Skin epidermis (tissue), 12 donors: Measurements from ENCODE around the gene MACROD2.

Experiments
- H3K27ac ChIP-seq, 21 experiments: fragments of 200-600 bp; sonication (generic) in 11 of 21; one replicate each; pipeline ENCODE4 v1.5.0; 2020; ENCODE audit warnings: mild to moderate bottlenecking in 3 of 21, inconsistent platforms in 2 of 21, moderate library complexity in 2 of 21
- H3K4me3 ChIP-seq, 7 experiments: fragments of 200-600 bp; sonication (generic) in 2 of 7; one replicate each; pipeline ENCODE4 v1.5.0; 2020; ENCODE audit warnings: inconsistent platforms in 2 of 7, mild to moderate bottlenecking in 2 of 7, moderate library complexity in 1 of 7

MACROD2 gene

DNA sequence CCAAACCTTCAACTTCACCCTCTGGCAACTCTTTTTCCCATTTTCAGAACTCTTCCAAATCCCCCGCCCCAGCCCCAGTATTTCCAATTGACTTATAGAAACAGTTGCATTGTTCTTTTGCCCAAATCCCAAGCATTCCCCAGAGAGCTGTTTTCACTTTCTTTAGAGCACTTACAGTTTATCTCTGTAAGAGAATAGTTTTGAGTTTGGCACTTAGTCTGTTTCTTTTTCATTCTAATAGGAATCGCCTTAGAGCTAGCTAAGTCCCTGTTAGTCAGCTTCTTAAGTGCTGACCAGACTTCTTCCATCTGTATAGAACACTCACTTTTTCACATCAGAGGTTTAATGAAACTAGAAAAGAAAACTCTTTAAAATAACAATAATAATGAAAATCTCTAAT lies 716.3 kb downstream of the MACROD2 start:
- Histone ChIP-seq H3K4me3 (no peak overlapping the region), H3K27ac (no peak overlapping the region)

DNA sequence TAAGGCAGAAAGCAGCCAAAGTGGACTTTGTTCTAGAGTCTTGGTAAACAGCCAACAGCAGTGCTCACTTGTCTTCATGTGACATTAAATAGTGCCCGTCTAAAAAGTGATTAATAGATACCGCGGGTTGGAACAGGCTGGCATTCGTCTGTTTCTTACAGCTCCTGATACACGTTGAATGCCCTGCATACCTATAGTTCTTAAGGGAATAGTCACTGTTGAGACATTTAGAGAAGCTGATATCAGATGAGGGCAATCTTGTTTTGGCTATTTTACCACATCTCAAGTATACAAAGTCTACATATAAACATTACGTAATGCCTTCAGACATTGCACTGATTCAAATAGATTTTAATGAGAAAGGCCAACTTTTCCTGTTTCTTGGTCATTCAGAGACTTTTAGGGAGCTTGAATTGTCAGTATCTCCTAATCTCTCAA lies 717.0 kb downstream of the MACROD2 start:
- Histone ChIP-seq H3K27ac (no peak overlapping the region), H3K4me3 (no peak overlapping the region)

DNA sequence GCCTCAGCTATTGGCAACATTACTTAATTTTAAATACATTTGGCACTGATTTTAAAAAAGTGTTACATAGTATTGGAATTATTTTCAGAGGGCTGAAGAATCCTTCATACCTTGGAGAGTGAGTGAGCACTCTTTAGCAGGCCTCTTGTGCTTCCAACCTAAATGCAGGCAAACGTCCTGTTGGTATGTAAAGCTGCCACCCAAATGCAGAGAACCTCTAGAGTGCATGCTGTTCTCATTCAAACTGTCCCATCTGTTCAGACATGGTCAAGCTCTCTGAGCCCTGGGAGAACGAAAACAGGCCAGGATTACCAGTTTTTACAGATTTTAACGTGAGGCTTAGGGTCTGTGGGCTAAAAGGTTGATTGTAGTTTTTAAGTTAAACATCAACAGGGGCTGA lies 720.1 kb downstream of the MACROD2 start:
- Histone ChIP-seq H3K4me3 (no peak overlapping the region), H3K27ac (no peak overlapping the region)

DNA sequence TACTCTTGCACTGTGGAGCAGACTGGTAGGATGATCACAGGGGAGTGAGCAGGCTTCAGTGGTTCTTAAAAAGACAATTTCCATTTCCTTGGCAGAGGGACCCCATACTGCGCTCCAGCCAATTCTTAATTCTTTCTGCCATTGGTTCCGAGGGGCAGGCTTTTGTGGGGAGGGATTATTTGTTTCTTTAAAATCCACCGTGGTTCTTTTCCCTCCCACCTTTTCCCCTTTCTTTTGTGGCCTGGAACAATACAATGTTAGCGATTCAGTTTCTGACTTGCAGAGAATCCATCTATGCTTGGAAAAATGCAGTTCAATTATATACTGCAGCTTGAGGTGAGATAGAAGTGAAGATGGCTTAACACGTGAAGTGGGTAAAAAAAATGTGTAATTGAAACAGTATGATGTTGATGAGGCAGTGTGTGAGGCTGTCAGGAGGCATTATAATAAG lies 721.1 kb downstream of the MACROD2 start:
- no peak overlapping the region for H3K4me3 ChIP-seq
- no peak overlapping the region for H3K27ac ChIP-seq

DNA sequence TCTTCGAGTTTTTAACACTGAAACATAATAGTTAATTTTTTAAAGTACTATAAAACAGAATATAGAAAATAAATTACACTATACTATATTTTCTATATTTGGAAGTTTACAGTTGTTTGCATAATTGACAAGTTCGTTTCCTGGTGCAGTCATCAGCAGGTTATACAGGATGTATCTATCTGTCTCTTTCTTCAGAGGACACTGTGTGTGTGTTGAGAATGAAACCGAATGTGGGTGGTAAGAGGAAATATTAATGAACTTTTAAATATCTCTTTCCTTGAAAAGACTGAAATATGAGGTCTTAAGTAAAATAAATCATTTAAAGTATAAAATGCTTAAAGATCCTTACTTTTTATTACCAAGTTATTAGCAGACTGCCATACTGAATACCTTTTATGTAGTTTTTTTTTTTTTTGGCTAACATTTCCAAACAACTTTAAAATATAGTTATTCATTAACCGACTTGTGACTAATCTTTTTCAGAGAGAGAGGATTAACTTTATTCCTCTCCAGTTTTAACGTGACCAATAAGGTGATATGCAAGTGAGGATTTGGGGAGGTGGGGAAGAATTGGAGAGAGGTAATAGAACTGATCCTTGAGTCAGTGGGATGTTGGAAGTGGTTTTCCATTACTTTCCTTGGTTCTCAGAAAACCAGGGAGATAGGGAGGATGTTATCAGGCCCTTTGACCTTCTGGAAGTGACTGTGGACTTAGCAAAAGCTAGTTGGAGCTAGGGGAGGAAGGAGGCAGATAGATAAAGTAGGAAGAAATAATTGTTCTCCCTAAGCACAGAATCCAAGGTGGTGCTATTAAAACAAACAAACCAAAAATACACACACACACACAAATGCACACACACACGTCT lies 722.1 kb downstream of the MACROD2 start:
- no peak overlapping the region for H3K4me3 ChIP-seq
- H3K27ac ChIP-seq, result no peak overlapping the region

DNA sequence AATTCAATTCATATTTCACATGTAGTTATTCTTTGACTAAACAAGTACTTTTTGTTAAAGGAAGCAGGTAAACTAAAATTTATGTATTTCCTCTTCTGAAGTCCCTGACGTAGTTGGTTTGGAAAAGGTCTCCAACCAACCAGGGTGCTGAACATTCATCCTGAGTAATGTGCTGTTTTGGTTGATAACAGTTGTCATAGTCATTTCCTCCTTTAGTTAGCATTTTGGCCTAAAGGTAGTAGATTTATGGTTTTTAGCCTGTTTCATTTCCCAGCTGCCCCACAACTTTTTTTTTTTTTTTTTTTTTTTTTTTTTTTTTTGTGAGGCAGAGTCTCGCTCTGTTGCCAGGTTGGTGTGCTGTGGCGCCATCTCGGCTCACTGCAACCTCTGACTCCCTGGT lies 724.9 kb downstream of the MACROD2 start:
- H3K4me3 ChIP-seq, result no peak overlapping the region
- H3K27ac ChIP-seq, result no peak overlapping the region

DNA sequence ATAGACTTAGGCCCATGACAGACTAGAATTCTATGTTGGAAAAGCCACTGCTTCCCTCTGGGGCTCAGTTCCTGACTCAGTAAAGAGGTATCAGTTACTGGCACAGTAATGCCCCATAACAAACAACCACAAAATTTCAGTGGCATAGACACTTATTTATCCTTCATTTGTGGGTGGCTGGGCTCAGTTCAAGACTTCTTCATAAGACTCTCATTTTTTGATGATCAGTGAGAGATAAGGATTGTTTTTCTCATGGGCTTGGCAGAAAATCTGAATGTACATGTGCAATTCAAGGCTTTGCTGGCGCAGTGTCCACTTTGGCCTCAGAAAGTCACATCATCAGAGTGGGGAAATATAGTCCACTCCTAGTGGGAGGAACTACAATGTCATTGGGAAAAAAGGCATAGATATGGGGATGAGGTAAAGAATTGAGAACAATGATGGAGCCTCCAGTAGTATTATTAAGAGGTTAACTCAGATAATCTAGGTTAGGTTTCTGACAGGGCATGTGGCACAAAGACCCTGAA lies 726.7 kb downstream of the MACROD2 start:
- H3K27ac ChIP-seq, result no peak overlapping the region

DNA sequence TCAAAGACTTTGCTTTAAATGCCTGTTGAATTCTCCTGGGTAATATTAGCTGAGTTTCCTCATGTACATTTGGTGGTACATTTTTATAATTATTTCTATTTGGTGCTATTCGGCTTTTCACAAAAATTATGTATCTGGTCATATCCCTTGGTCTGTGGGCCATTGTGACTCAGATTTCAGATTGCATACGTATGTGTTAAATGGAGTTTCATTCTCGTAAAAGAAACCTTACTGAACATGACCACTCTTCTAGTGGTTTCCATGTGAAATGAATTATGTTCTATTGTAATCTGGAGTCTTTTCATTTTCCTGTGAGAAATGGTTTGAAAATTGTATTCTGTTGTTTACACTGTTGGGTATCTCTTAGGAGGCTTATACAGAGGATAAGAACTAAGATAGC lies 728.3 kb downstream of the MACROD2 start:
- H3K27ac ChIP-seq, result no peak overlapping the region
- no peak overlapping the region for H3K4me3 ChIP-seq

More for the DNA sequence above, 726.7 kb downstream of the MACROD2 start:
- no peak overlapping the region for H3K4me3 ChIP-seq

DNA sequence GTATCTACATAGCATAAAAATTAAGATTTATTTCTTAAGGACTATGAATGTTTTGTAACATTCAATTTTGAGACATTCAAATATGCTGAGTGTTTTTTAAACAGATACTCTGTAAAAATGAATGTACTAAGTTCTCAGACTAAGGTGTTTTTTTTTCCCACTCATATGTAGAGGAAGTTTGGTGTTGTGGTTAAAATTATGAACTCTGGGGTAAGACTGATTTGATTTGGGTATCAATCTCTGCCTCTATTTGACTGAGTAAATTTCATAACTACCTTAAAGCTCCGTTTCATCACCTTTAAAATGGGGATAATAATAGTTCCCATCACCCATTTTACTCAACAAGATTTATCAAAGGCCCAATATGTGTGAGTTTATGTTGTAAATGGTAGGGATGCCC lies 728.7 kb downstream of the MACROD2 start:
- H3K4me3 ChIP-seq, result no peak overlapping the region
- H3K27ac ChIP-seq, result no peak overlapping the region

DNA sequence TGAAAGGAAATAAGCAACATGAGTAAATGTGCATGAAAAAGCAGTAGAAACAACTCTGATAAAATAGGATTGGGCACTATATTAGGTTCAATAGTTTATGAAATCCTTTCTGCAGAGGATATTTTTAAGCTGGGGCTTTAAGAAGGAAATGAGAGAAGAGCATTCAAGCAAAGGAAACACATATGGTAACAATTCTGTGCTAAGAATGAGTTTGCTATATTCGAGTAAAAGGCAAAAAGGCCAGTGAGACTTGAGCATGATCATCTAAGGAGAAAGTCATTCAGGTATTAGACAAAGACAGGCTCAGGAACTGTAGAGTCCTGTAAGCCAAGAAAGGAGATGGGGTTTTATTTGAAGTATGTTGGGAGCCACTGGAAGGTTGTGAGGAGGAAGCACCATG lies 729.2 kb downstream of the MACROD2 start:
- no peak overlapping the region for H3K4me3 ChIP-seq
- H3K27ac ChIP-seq, result no peak overlapping the region

DNA sequence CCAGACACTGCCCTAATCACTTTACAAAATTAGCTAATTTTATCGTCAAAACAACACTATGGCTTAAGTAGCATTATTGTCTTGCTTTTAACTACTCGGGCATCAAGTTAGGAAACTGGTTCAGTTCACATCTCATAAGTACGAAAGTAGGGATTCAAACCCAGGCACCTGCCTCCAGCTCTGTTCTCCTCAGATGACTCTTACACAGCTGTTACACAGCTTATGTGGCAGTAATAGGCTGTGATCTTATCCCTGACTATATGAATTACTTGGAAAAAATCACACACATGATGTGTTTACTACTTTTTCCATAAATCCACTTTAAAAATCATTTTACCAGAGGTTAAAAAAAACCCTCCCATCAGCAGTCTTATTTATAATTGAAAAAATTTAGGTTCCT lies 731.3 kb downstream of the MACROD2 start:
- H3K27ac ChIP-seq, result no peak overlapping the region
- no peak overlapping the region for H3K4me3 ChIP-seq

DNA sequence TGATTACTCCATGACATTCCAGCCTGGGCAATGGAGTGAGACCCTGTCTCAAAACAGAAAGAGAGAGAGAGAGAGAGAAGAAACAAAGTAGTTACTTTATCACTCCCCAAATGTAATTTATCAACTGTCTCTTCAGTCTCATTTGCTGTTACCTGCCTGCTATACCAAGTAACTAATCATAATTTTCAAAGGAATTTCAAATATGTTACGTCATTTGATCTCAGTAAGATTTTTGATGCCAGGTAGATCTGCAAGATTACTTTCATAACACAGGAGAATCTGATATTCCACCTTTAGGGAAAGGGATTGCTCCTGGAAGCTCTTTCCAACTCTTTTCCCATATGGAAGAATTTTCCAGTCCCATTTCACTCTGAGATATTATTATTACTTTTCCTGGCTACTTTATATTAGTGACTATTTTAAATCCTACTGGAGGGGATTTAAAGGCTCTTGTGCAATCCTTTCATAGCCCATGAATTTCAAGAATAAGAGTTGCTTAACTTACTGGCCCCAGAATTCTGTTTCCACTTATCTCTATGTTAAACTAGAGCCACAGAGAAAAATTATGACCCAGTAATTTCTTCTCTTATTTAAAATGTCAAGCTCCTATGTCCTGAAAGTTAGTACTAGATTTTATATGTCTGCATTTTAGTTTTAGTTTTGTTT lies 732.3 kb downstream of the MACROD2 start:
- H3K4me3 ChIP-seq, result no peak overlapping the region
- H3K27ac ChIP-seq, result no peak overlapping the region

DNA sequence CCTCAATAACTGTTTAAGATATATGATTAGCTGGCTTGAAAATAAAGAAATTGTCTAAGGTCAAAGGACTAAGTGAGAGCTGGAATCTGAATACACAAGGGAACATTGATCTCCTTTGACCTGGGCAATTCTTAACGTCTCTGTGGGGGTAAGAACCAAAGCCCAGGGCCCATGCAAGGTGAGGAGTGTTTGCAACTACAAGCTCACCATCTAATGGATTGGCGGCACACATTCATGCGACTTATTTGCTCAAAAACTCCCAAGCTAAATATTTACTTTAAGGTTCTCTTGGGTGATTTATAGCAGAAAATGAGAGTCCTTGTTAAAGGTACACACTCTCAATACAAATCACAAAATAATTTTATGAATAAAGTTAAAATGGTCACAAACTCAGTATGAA lies 734.1 kb downstream of the MACROD2 start:
- Histone ChIP-seq H3K4me3 (no peak overlapping the region), H3K27ac (no peak overlapping the region)

DNA sequence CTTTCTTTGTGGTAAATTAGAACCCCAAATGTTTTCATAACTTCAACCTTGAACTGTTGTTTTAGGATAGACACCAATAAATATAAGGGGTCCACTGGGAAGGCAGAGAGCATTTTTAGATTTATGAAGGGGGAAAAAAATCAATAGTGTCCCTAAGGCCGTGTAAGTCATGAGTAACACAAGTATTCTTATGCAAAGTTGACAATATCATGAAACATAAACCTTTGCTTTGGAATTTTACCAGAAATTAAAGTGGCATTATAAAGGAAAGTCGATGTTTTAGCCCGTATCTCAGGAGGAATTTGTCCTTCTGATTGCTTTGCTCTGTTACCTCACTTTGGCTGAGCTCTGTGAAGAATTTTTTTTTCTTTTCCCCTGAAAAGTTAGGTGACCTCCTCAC lies 737.0 kb downstream of the MACROD2 start:
- Histone ChIP-seq H3K4me3 (no peak overlapping the region), H3K27ac (no peak overlapping the region)

DNA sequence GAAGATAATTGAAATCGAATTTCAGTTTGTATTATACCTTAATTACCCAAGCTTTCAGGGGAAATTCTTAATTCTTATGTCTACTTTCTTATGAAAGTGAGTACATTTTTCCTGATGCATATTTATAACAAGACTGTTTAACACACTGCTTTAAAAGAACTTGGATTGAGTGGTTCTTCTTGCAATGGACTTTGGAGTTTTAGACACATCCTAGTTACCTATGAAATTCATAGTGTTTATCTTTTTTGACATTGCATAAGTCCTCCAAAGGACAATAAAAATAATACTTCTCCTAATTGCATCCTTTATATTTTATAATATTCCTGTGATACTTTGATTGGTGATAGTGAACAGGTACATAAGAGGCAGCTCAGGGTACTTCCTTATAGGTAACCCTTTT lies 737.7 kb downstream of the MACROD2 start:
- no peak overlapping the region for H3K27ac ChIP-seq

DNA sequence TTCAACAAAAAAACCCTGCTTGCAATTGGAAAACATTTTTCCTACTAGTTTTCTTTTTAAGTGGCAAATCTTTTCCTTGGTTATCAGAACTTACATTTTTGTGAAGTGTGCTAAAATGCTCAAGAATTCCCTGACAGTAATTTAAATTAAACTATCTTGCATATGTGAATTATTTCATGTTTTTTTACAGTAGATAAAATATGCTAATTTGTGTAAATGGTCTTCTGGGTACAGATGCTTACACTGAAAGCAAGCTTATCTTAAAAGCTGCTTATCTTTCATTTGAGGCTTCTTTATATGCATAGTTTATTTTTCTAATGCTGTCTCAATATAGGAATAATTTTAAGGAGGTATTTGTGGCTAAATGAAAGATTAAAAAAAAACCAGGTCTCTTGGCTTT lies 745.1 kb downstream of the MACROD2 start:
- no peak overlapping the region for H3K4me3 ChIP-seq

More for the DNA sequence above, 737.7 kb downstream of the MACROD2 start:
- H3K4me3 ChIP-seq, result no peak overlapping the region

DNA sequence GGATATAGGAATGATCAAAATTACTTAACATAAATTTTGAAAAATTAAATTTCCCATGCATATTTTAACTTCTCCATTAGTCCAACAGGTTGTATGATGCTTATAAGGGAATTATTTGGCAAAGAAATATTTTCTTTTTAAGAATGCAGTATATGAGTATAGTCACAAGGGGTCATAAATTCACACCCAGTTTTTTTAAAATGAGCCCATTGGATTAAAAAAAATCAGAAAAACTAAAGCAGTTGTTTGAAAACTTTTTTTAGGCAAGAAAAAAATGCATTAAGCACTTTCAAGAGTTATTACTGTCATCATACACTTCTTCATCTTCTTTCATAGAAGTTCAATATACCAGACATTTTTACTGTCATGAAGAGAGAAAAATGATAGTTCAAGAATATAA lies 746.3 kb downstream of the MACROD2 start:
- Histone ChIP-seq H3K4me3 (no peak overlapping the region), H3K27ac (no peak overlapping the region)

More for the DNA sequence above, 745.1 kb downstream of the MACROD2 start:
- H3K27ac ChIP-seq, result no peak overlapping the region

DNA sequence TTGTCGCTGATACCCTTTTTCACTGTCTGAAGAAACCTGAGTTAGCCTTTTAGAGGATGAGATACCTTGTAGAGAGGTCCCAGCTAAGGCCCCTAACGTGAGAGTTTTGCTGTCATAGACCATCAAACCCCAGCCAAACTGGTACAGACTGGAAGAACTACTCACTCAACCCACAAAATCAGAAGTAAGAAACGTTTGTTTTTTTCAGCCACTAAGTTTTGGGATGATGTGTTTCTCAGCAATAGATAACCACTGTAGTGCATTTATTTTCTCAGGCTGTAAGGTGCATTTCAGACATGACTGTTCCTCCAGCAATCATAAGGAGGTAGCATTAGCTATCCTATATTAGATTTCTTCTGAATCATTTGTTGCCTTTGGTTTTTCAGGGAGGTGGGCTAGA lies 749.4 kb downstream of the MACROD2 start:
- Histone ChIP-seq H3K27ac (no peak overlapping the region), H3K4me3 (no peak overlapping the region)

DNA sequence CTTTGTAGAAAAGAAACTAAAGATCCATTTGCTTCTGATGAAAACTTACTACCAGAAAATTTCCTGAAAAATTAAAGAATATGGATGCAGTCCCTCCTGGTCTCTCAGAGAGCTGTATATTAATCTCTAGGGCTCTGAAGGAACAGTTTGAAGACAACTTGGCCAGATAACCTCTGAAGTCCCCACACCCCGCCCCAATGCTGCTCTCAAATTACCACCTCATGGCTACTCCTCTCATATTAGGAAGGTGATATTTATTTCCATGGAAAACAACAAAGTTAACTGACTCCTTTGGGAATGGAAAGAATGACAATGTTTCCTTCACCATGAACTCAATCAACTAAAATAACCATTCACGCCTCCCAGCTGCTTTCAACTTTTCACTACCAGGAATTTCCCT lies 750.5 kb downstream of the MACROD2 start:
- Histone ChIP-seq H3K4me3 (no peak overlapping the region), H3K27ac (no peak overlapping the region)

DNA sequence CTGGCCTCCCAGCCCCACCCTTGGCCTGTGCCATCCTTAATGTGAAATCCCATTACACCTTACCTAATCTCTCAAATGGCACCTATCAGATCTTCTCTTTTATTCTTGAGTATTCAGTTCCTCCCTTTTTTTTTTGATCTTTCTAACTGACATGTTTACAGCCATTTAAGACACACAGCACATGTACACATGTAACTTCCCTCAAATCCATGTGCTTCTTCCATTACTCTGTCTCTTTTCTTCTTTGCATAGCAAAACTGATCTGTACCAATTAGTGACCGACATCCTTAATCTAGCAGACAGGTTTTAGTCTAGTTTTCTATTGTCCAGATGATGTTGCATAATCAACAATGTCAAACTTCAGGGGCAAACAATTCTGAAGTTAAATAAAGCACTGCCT lies 755.9 kb downstream of the MACROD2 start:
- H3K27ac ChIP-seq, result no peak overlapping the region

DNA sequence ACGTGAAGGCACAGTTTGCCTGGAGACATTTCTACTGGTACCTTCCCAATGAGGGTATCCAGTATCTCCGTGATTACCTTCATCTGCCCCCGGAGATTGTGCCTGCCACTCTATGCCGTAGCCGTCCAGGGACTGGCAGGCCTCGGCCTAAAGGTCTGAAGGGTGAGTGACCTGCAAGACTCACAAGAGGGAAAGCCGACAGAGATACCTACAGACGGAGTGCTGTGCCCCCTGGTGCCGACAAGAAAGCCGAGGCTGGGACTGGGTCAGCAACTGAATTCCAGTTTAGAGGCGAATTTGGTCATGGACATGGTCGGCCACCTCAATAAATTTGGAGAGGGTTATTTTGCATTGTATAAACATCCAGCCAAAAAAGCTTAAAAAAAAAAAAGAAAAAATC lies 762.4 kb downstream of the MACROD2 start:
- H3K4me3 ChIP-seq, result no peak overlapping the region
- no peak overlapping the region for H3K27ac ChIP-seq

More for the DNA sequence above, 755.9 kb downstream of the MACROD2 start:
- no peak overlapping the region for H3K4me3 ChIP-seq
